Esophagus (tissue), 2 donors: ENCODE data around the gene TGFBR2. TPM values are rescaled to one million over a fixed set of nuclear protein-coding genes. Genes with fewer than 3 reads are reported as not detected.

Experiments used
- H3K27ac ChIP-seq, 2 donors: one replicate each; pipeline ENCODE4 v1.5.1; 2013; ENCODE audit warnings: low read depth in 2 of 2, mild to moderate bottlenecking in 2 of 2, inconsistent platforms in 1 of 2, low read length in 1 of 2, moderate library complexity in 1 of 2
- H3K27me3 ChIP-seq, 2 donors: one replicate each; pipeline ENCODE4 v1.6.1; 2013; ENCODE audit warnings: low read length in 2 of 2, control low read depth in 1 of 2, mild to moderate bottlenecking in 1 of 2; ENCODE audit not compliant: insufficient read depth in 2 of 2, control insufficient read depth in 1 of 2
- H3K36me3 ChIP-seq, 2 donors: one replicate each; pipeline ENCODE4 v1.6.1; 2013; ENCODE audit warnings: low read length in 1 of 2; ENCODE audit not compliant: control insufficient read depth in 2 of 2, insufficient read depth in 2 of 2
- H3K4me1 ChIP-seq, 2 donors: one replicate each; pipeline ENCODE4 v1.6.1; 2013; ENCODE audit warnings: low read length in 1 of 2; ENCODE audit not compliant: control insufficient read depth in 2 of 2, insufficient read depth in 2 of 2
- H3K4me3 ChIP-seq, 2 donors: one replicate each; pipeline ENCODE4 v1.5.1; 2013; ENCODE audit warnings: low read length in 2 of 2, mild to moderate bottlenecking in 2 of 2, low read depth in 1 of 2, moderate library complexity in 1 of 2
- H3K9me3 ChIP-seq, 2 donors: one replicate each; pipeline ENCODE4 v1.6.1; 2013; ENCODE audit warnings: mild to moderate bottlenecking in 2 of 2, low read depth in 1 of 2, low read length in 1 of 2, moderate library complexity in 1 of 2; ENCODE audit not compliant: control insufficient read depth in 2 of 2, insufficient read depth in 1 of 2
- WGBS, 2 donors: extraction: QIAGEN DNeasy Blood & Tissue Kit; methylation state at CpG; one replicate each; pipeline ENCODE4 v1.1.7; 2013; 5-methylcytosine and 5-hydroxymethylcytosine counted together
- polyA plus RNA-seq, 2 donors: library from polyadenylated mRNA; stranded (reverse); fragments of 200-250 nt; gene quantifications; one replicate each; pipeline ENCODE4 v1.2.3, GENCODE V29; 2013
- donor health status: healthy with polysubstance abuse.
- donor health status: Bipolar disorder and iron deficiency.

TGFBR2 gene
- polyA plus RNA-seq, 2 donors: 3.0 to 13.7 TPM

GRCh38 chr3:30609930-30610701 is 3.7 kb downstream of the TGFBR2 start:
- H3K4me1 ChIP-seq: peaks cover 2 to 3% of the 10 kb centered on the region in 2 donors
- H3K9me3 ChIP-seq: no peaks in the 10 kb centered on the region
- peak overlapping the region; percentile 42 to 46 for H3K27ac ChIP-seq
- no peak overlapping the region for H3K4me3 ChIP-seq
- no peaks in the 10 kb centered on the region for H3K27me3 ChIP-seq
- H3K36me3 ChIP-seq: no peaks in the 10 kb centered on the region
- 66 to 72% methylated on average over 4 of the region's 4 CpGs for WGBS, 2 donors

- WGBS, 2 donors: 56 to 62% methylated on average over 3 of the region's 3 CpGs
- Histone ChIP-seq H3K9me3 (no peaks in the 10 kb centered on the region), H3K27ac (peak overlapping the region in 1 of 2 donors; percentile 46), H3K36me3 (no peaks in the 10 kb centered on the region), H3K4me1 (peaks cover 2 to 3% of the 10 kb centered on the region in 2 donors), H3K27me3 (no peaks in the 10 kb centered on the region), H3K4me3 (peak overlapping the region in 1 of 2 donors; percentile 4)
Measured at GRCh38 chr3:30610702-30611368, 4.4 kb downstream of the TGFBR2 start.

- Histone ChIP-seq H3K4me3 (no peak overlapping the region), H3K27me3 (no peaks in the 10 kb centered on the region), H3K4me1 (peaks cover 2 to 3% of the 10 kb centered on the region in 2 donors), H3K27ac (no peak overlapping the region), H3K36me3 (no peaks in the 10 kb centered on the region), H3K9me3 (no peaks in the 10 kb centered on the region)
- WGBS, 2 donors: 67% methylated on average over 7 of the region's 7 CpGs
Measured at GRCh38 chr3:30611613-30612436, 5.4 kb downstream of the TGFBR2 start.

- Histone ChIP-seq H3K27ac (no peak overlapping the region), H3K27me3 (no peaks in the 10 kb centered on the region), H3K4me1 (peaks cover 2 to 3% of the 10 kb centered on the region in 2 donors), H3K36me3 (no peaks in the 10 kb centered on the region), H3K4me3 (no peak overlapping the region), H3K9me3 (no peaks in the 10 kb centered on the region)
- WGBS, 2 donors: 48 to 65% methylated on average over 3 of the region's 3 CpGs
Measured at GRCh38 chr3:30612437-30613132, 6.2 kb downstream of the TGFBR2 start.

DNA sequence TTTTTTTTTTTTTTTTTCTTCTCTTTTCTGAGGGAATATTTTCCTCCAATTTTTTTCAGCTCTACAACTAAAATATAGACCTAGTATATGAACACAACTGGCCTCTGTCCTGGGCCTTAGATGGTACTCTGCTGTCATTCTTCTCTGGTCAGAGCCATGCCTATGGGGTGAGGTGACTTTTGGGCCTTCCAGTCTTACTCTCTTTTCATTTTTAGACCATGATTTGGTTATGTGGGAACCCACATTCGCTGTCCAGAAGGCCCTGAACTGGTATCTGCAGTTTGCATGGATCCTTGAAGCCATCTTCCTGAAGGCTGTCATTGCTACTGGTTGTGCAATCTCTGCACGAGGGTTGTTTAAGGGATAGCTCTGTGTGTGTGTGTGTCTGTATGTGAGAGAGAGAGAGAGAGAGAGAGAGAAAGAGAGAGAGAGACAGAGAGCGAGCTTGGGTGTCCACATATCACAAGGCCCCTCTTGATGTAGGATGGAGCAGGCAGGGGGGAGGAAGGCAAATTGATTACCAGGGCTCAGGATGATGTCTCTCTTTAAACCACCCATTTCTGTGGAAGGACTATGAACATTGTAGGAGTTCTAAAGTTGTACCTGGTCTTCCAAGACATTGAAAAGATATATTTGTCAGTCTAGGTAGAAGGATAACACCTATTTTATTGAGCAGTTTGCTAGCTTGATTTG is 6.9 kb downstream of the TGFBR2 start:
- WGBS, 2 donors: 72 to 73% methylated on average over 3 of the region's 3 CpGs
- no peak overlapping the region for H3K27ac ChIP-seq
- no peak overlapping the region for H3K4me3 ChIP-seq
- no peaks in the 10 kb centered on the region for H3K9me3 ChIP-seq
- H3K4me1 ChIP-seq: peaks cover 2 to 3% of the 10 kb centered on the region in 2 donors
- H3K36me3 ChIP-seq: no peaks in the 10 kb centered on the region
- H3K27me3 ChIP-seq: no peaks in the 10 kb centered on the region

GRCh38 chr3:30614373-30614772 is 8.0 kb downstream of the TGFBR2 start:
- Histone ChIP-seq H3K4me1 (peaks cover 3 to 5% of the 10 kb centered on the region in 2 donors), H3K27me3 (no peaks in the 10 kb centered on the region), H3K4me3 (no peak overlapping the region), H3K9me3 (no peaks in the 10 kb centered on the region), H3K36me3 (no peaks in the 10 kb centered on the region), H3K27ac (no peak overlapping the region)
- WGBS, 2 donors: 68 to 76% methylated on average over 4 of the region's 4 CpGs

DNA sequence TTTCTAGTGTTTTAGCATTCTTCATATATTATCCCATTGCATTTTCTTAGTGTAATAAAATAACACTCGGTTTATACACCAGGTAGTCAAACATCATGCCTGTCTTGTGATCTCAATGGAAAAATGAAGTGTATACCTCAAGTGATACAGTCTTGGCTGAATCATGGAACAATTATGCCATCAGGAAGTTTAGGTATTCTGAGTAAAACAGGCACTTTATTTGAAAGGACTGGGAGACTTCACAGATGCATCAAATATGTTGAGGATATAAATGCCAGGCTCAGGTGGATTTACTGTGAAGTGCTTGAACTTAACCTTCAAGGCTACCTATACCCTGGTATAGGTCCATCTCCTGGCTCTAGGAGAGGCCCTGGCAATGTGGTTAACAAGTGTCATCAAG is 8.5 kb downstream of the TGFBR2 start:
- H3K9me3 ChIP-seq: no peaks in the 10 kb centered on the region
- H3K4me3 ChIP-seq: no peak overlapping the region
- no peaks in the 10 kb centered on the region for H3K27me3 ChIP-seq
- WGBS, 2 donors: 78 to 79% methylated on average over 1 of the region's 1 CpG
- no peaks in the 10 kb centered on the region for H3K36me3 ChIP-seq
- H3K27ac ChIP-seq: no peak overlapping the region
- peaks cover 5 to 6% of the 10 kb centered on the region in 2 donors for H3K4me1 ChIP-seq

DNA sequence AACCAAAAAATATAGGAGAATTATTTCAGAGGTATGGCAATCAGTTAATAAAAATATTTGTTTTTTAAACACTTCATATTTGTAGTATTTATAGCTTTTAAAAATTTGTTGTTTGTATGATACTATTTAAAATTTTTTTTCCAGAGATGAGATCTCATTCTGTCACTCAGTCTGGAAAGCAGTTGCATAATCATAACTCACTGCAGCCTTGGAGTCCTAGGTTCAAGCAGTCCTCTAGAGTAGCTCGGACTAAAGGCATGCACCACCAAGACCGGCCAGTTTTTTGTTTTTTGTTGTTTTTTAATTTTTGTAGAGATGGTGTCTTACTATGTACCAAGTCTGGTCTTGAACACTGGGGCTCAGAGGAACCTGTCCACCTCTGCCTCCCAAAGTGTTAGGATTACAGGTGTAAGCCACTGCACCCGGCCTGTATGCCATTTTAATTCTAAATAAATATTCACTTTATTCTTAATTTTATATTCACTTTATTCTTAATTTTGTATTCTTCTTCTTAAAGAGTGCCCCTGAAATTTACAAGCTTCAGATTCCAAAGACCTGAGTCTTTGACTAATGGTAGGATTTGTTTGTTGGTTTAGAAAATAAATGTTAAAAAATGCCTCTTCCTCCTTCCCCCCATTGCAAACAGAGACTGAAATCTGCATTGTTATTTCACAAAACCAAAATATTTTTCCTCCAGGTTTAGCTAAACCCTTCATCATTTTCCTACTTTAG is 9.4 kb downstream of the TGFBR2 start:
- Histone ChIP-seq H3K4me1 (peaks cover 5 to 6% of the 10 kb centered on the region in 2 donors), H3K27ac (peak overlapping the region in 1 of 2 donors; percentile 38)
- 68 to 77% methylated on average over 3 of the region's 3 CpGs for WGBS, 2 donors

More for the DNA sequence above, 9.4 kb downstream of the TGFBR2 start:
- no peaks in the 10 kb centered on the region for H3K9me3 ChIP-seq
- H3K36me3 ChIP-seq: no peaks in the 10 kb centered on the region
- H3K4me3 ChIP-seq: no peak overlapping the region
- no peaks in the 10 kb centered on the region for H3K27me3 ChIP-seq
